Tibial artery (tissue), 4 donors: ENCODE data around the gene TUG1.

ENCODE experiments used
- DNase-seq, 2 donors: peaks; one replicate each; pipeline ENCODE4 v3.0.0-alpha.2; 2019
- H3K27ac ChIP-seq, 2 donors: fragments of 200-600 bp; sonication (generic) in 1 of 2; 1 replicate in 1 of 2; 2 replicates in 1 of 2; pipeline ENCODE4 v1.5.1; 2018 to 2019; ENCODE audit warnings: mild to moderate bottlenecking in 1 of 2
- H3K27me3 ChIP-seq, 2 donors: fragments of 200-600 bp; sonication (generic) in 1 of 2; one replicate each; pipeline versions ENCODE4 v1.5.1 to v1.6.0; 2016 to 2019
- H3K36me3 ChIP-seq, 3 donors: fragments of 200-600 bp; sonication (generic) in 2 of 3; one replicate each; pipeline ENCODE4 v1.5.1; 2016 to 2019; ENCODE audit warnings: mild to moderate bottlenecking in 2 of 3
- H3K4me1 ChIP-seq, 4 donors: fragments of 200-600 bp; sonication (generic) in 2 of 4; 1 replicate in 3 of 4; 2 replicates in 1 of 4; pipeline ENCODE4 v1.5.1; 2016 to 2019
- H3K4me3 ChIP-seq, 2 donors: fragments of 200-600 bp; sonication (generic) in 1 of 2; 1 replicate in 1 of 2; 2 replicates in 1 of 2; pipeline ENCODE4 v1.5.1; 2018 to 2019; ENCODE audit warnings: mild to moderate bottlenecking in 2 of 2
- H3K9me3 ChIP-seq, 3 donors: fragments of 200-600 bp; sonication (generic) in 1 of 3; one replicate each; pipeline ENCODE4 v1.5.1; 2016 to 2019
- intact Hi-C: fragments of 100-400 bp; cut with DNase I; formaldehyde crosslinking; loops from one replicate; pipeline ENCODE4 v1.15.0; 2023; ENCODE audit warnings: low total_unique reads
- TF ChIP-seq, protein P1 (sequence below), 2 experiments: fragments of 200-600 bp in 1 of 2; fragments of 450-650 bp in 1 of 2; IDR thresholded peaks; one replicate each; pipeline ENCODE4 v1.5.1; 2017 to 2019; ENCODE audit warnings: antibody characterized with exemption in 2 of 2, mild to moderate bottlenecking in 1 of 2, moderate library complexity in 1 of 2

Gene TUG1

DNA sequence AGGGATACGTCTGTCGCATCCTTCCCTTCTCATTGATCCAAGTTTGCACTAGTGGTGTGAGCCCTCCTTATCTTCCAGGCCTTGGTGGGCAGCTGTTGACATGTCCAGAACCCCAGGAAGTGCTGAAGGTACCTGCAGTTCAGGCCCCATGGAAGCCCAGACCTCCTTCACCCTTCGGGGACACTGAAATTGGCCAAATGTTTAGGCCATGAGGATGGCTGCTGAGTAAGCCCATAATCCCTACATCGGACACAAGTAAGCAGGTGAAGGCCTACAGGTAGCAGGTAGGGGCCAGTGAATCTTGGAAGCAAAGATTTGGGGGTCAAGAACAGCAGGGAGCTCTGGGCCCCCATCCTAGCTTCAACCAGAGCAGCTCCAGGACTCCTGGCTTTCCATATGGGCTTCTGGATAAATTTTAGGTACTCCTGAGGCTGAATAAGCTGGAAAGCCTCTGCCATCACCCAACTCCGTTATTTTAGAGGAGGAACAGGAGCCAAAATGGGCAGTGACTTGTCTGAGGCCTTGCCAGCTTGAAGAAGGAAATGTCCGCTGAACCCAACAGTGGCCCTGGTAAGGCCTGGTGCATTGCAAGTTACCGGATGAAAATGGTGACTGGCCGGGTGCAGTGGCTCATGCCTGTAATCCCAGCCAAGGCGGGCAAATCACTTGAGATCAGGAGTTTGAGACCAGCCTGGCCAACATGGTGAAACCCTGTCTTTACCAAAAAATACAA, 45.7 kb upstream of the TUG1 start:
- TF ChIP-seq, protein P1, sequence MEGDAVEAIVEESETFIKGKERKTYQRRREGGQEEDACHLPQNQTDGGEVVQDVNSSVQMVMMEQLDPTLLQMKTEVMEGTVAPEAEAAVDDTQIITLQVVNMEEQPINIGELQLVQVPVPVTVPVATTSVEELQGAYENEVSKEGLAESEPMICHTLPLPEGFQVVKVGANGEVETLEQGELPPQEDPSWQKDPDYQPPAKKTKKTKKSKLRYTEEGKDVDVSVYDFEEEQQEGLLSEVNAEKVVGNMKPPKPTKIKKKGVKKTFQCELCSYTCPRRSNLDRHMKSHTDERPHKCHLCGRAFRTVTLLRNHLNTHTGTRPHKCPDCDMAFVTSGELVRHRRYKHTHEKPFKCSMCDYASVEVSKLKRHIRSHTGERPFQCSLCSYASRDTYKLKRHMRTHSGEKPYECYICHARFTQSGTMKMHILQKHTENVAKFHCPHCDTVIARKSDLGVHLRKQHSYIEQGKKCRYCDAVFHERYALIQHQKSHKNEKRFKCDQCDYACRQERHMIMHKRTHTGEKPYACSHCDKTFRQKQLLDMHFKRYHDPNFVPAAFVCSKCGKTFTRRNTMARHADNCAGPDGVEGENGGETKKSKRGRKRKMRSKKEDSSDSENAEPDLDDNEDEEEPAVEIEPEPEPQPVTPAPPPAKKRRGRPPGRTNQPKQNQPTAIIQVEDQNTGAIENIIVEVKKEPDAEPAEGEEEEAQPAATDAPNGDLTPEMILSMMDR (IDR thresholded peaks at IDR 0.05) = no peak
- no peak overlapping the region for H3K27ac ChIP-seq
- H3K4me3 ChIP-seq = no peak overlapping the region
- H3K9me3 ChIP-seq = no peaks in the 10 kb centered on the region
- DNase-seq = peak in 1 of 2 donors; percentile 43
- H3K4me1 ChIP-seq = peaks cover 0 to 12% (median 0%) of the 10 kb centered on the region in 4 donors
- H3K36me3 ChIP-seq = peaks cover 20 to 48% (median 29%) of the 10 kb centered on the region in 3 donors
- no peaks in the 10 kb centered on the region for H3K27me3 ChIP-seq
- intact Hi-C loops = loop anchor here (5.0 kb wide), 2 partner anchors 156 to 286 kb away; partner anchors contain the start of gene SLC35E4

DNA sequence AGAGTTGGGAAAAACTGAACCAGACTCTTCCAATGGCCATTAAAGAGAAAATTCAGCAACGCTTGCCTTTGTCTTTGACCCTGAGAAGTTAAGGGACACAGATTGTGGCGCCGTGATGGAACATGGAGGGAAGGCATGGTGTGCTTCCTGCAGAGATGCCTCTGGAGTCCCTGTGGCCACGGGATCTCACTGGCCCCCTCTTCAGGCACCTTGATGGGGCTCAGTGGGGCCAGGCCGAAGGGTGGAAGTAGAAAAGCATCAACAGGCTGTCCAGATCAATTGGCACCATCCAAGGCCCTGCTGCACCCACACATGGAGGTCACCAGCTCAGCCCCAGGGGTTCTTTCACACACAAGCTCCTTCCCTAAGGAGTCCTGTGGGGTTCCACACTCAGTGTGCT, 43.4 kb upstream of the TUG1 start:
- DNase-seq = peak in 1 of 2 donors; percentile 11
- H3K4me3 ChIP-seq = no peak overlapping the region
- intact Hi-C loops = no loop called here
- H3K27ac ChIP-seq = no peak overlapping the region
- H3K27me3 ChIP-seq = no peaks in the 10 kb centered on the region
- TF ChIP-seq, protein P1 (IDR thresholded peaks at IDR 0.05) = no peak
- H3K9me3 ChIP-seq = no peaks in the 10 kb centered on the region
- H3K4me1 ChIP-seq = peaks cover 0 to 20% (median 0%) of the 10 kb centered on the region in 4 donors
- H3K36me3 ChIP-seq = peaks cover 41 to 71% (median 52%) of the 10 kb centered on the region in 3 donors

DNA sequence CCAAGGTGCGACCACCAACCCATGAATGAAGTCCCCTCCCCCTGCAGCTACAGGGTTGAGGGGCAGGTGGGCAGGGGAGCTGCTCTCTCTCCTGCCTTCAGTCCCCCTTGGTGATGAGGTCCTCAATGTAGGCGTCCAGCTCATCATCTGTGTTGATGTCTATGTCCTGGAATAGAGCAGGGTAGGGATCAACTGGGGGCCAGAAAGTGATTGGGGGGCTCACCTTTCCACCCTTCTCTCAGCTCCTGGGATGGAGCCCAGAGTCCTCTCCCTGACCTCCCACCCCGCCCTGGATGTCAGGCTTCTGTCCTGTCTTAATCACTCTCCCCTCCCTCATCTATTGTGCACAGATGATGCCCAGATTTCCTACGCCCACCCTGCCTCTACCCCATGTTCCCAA, 42.4 kb upstream of the TUG1 start:
- H3K4me1 ChIP-seq = peaks cover 0 to 14% (median 0%) of the 10 kb centered on the region in 4 donors
- H3K36me3 ChIP-seq = peaks cover 50 to 81% (median 62%) of the 10 kb centered on the region in 3 donors
- intact Hi-C loops = no loop called here
- no peak overlapping the region for H3K4me3 ChIP-seq
- H3K27ac ChIP-seq = no peak overlapping the region
- DNase-seq = peak in 1 of 2 donors; percentile 23
- no peaks in the 10 kb centered on the region for H3K9me3 ChIP-seq
- H3K27me3 ChIP-seq = no peaks in the 10 kb centered on the region
- TF ChIP-seq, protein P1 (IDR thresholded peaks at IDR 0.05) = no peak

DNA sequence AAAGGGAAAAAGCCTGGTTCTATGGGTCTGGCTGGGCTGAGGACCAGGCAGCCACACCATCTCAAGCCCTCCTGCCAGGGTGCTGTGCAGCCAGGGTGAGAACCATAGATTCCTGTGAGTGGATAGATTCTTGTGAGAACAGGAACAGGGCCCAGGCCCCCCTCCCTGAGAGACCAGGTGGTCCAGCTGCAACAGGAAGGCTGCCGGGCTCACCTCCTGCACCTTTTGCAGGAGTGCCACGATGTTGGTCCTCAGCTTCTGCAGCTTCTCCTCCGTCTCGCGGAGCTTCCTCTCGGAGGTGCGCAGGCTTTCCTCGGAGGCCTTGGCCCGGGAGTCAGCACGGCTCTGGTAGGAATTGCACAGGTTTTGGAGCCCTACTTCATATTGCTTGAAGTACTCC, 41.3 kb upstream of the TUG1 start:
- Histone ChIP-seq H3K36me3 (peaks cover 61 to 92% (median 73%) of the 10 kb centered on the region in 3 donors), H3K4me1 (peaks cover 0 to 7% (median 0%) of the 10 kb centered on the region in 4 donors), H3K27ac (no peak overlapping the region), H3K27me3 (no peaks in the 10 kb centered on the region), H3K4me3 (no peak overlapping the region), H3K9me3 (no peaks in the 10 kb centered on the region)
- intact Hi-C loops = no loop called here
- TF ChIP-seq, protein P1 (IDR thresholded peaks at IDR 0.05) = no peak
- peak in 1 of 2 donors; percentile 55 for DNase-seq

DNA sequence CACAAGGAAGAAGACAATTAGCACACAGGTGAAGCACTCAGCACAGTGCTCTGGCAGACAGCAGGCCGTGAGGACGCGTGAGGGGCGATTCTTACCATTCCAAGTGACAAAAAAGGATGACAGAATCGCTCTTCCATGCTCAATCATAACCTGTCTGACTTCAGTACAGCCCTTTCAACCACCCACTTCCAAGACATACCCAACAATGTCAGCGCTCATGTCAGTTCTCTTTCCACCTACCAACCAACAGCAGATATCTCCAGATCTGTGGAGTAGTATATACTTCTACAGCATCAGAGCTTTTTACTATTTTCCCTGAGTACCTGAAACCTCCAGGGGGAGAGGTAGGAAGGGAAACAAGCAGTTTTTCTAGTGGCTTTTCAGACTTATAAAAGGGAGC, 40.7 kb upstream of the TUG1 start:
- Histone ChIP-seq H3K36me3 (peaks cover 67 to 97% (median 79%) of the 10 kb centered on the region in 3 donors), H3K9me3 (no peaks in the 10 kb centered on the region), H3K4me3 (no peak overlapping the region), H3K4me1 (peaks cover 0 to 7% (median 0%) of the 10 kb centered on the region in 4 donors), H3K27me3 (no peaks in the 10 kb centered on the region), H3K27ac (no peak overlapping the region)
- no peak for DNase-seq
- intact Hi-C loops = no loop called here
- TF ChIP-seq, protein P1 (IDR thresholded peaks at IDR 0.05) = no peak
